PC-3 (cell line): ENCODE measurements around the gene ZNF326. TPM values are rescaled to one million over a fixed set of nuclear protein-coding genes. Genes with fewer than 3 reads are reported as not detected.

Experiments used
- ATAC-seq: fragments of 200-7000 bp; cut with Tn5 transposase; 2 replicates; pipeline ENCODE4 v1.9.1; 2020; ENCODE audit warnings: mild to moderate bottlenecking, moderate library complexity
- BruUV-seq: library from RNA; stranded (reverse); fragments of 400-500 nt; replicated peaks from 2 replicates; lab custom pipeline; 2021; lab: Mats Ljungman, UMichigan
- CTCF ChIA-PET: fragments of 300-600 bp; sonication (Branson Sonifier 250); formaldehyde crosslinking; loops from one replicate; lab custom pipeline; 2022; ENCODE audit warnings: antibody characterized with exemption; lab: Charles Lee
- POLR2A ChIA-PET: fragments of 300-600 bp; sonication (Branson Sonifier 250); formaldehyde crosslinking; loops from one replicate; lab custom pipeline; 2022; ENCODE audit warnings: antibody characterized with exemption; ENCODE audit not compliant: unreplicated experiment; lab: Charles Lee
- DNase-seq: peaks from one replicate; pipeline ENCODE4 v3.0.0-alpha.2; 2015
- H2AFZ ChIP-seq: fragments of 300-600 bp; sonication (generic); 2 replicates; pipeline ENCODE4 v1.6.0; 2016; ENCODE audit warnings: antibody characterized with exemption, low read length
- H3F3A ChIP-seq: fragments of 300-600 bp; sonication (generic); one replicate; pipeline ENCODE4 v1.6.0; 2017; ENCODE audit warnings: antibody characterized with exemption, low read length, control low read depth, mild to moderate bottlenecking; ENCODE audit not compliant: unreplicated experiment
- H3K27ac ChIP-seq: fragments of 300-600 bp; sonication (generic); 2 replicates; pipeline ENCODE4 v1.5.1; 2016; ENCODE audit warnings: mild to moderate bottlenecking, low read length
- H3K27me3 ChIP-seq: fragments of 300-600 bp; sonication (generic); 2 replicates; pipeline ENCODE4 v1.6.1; 2016; ENCODE audit warnings: low read length, mixed read lengths
- H3K36me3 ChIP-seq: fragments of 300-600 bp; sonication (generic); 2 replicates; pipeline ENCODE4 v1.6.1; 2016; ENCODE audit warnings: low read depth, mixed run types, low read length, mixed read lengths
- H3K4me1 ChIP-seq: fragments of 300-600 bp; sonication (generic); 2 replicates; pipeline ENCODE4 v1.5.1; 2016; ENCODE audit warnings: low read length; ENCODE audit not compliant: insufficient read depth
- H3K4me2 ChIP-seq: fragments of 300-600 bp; sonication (generic); 2 replicates; pipeline ENCODE4 v1.6.0; 2016; ENCODE audit warnings: low read length
- H3K4me3 ChIP-seq: fragments of 300-600 bp; sonication (generic); 2 replicates; pipeline ENCODE4 v1.5.1; 2016; ENCODE audit warnings: mild to moderate bottlenecking, low read length, mixed read lengths
- H3K79me2 ChIP-seq: fragments of 300-600 bp; sonication (generic); 2 replicates; pipeline ENCODE4 v1.6.1; 2017; ENCODE audit warnings: low read length, mixed read lengths
- H3K9ac ChIP-seq: fragments of 300-600 bp; sonication (generic); 2 replicates; pipeline ENCODE4 v1.6.0; 2016; ENCODE audit warnings: mild to moderate bottlenecking, low read length
- H3K9me2 ChIP-seq: fragments of 300-600 bp; sonication (generic); replicated peaks from 2 replicates; pipeline ENCODE4 v1.6.1; 2016; ENCODE audit warnings: mixed run types, low read length, mixed read lengths
- H3K9me3 ChIP-seq: fragments of 300-600 bp; sonication (generic); 2 replicates; pipeline ENCODE4 v1.6.1; 2016; ENCODE audit warnings: low read length, mixed read lengths
- H4K20me1 ChIP-seq: fragments of 300-600 bp; sonication (generic); 2 replicates; pipeline ENCODE4 v1.6.1; 2016; ENCODE audit warnings: low read length, mixed read lengths
- EZH2 ChIP-seq: fragments of 300-600 bp; sonication (generic); IDR thresholded peaks from one replicate; pipeline ENCODE4 v1.6.1; 2017; ENCODE audit warnings: antibody characterized with exemption, mild to moderate bottlenecking, low read length; ENCODE audit not compliant: unreplicated experiment
- EZH2phosphoT487 ChIP-seq: fragments of 300-600 bp; sonication (generic); IDR thresholded peaks from 2 replicates; pipeline ENCODE4 v1.6.1; 2018; ENCODE audit warnings: mild to moderate bottlenecking, antibody characterized with exemption, low read length, borderline replicate concordance
- intact Hi-C: fragments of 100-400 bp; cut with micrococcal nuclease; formaldehyde crosslinking; loops from 2 replicates; pipeline ENCODE4 v1.9.0; 2023
- total RNA-seq: library from RNA; depleted of rRNA; stranded (reverse); fragments of >200 nt; gene quantifications from 2 replicates; pipeline ENCODE4 v1.2.3, GENCODE V29; 2014
- TF ChIP-seq, protein P1 (sequence below): fragments of 300-600 bp; sonication (generic); conservative IDR thresholded peaks from 2 replicates; pipeline ENCODE4 v1.5.1; 2017; ENCODE audit warnings: antibody characterized with exemption, low read depth, mild to moderate bottlenecking, low read length

Gene ZNF326
- total RNA-seq, 1 experiment from 2014 or later: 7.2 TPM

DNA sequence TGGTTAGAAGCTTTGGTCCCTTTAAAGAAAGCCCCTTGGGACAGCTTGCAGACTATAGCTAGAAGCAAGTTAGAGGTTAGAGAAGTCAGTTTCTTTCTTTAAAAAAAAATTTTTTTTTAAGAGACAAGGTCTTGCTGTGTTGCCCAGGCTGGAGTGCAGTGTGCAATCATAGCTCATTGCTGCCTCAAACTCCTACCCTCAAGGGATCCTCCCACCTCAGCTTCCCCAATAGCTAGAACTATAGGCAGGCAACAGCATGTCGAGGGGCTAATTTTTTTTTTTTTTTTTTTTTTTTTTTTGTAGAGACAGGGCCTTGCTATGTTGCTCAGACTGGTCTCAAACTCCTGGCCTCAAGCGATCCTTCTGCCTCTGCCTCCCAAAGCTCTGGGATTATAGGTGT lies 44.2 kb upstream of the ZNF326 start:
- no peaks in the 10 kb centered on the region for H3K9me3 ChIP-seq
- intact Hi-C loops: loop anchor here (5.0 kb wide), 2 partner anchors 43 to 63 kb away; no protein-coding TSS in a partner anchor
- no TSS peak for BruUV-seq
- CTCF ChIA-PET: no interaction called here
- no peak overlapping the region for H3K27ac ChIP-seq
- H3K4me3 ChIP-seq: no peak overlapping the region
- ATAC-seq (no peak), DNase-seq (no peak)
- no peaks in the 10 kb centered on the region for H3K36me3 ChIP-seq
- H4K20me1 ChIP-seq: no peaks in the 10 kb centered on the region
- H3K4me2 ChIP-seq: no peak overlapping the region
- H2AFZ ChIP-seq: no peak overlapping the region
- H3K4me1 ChIP-seq: peaks cover 37% of the 10 kb centered on the region
- POLR2A ChIA-PET: no interaction called here
- H3K9me2 ChIP-seq: no peaks in the 10 kb centered on the region
- no peak overlapping the region for H3K9ac ChIP-seq
- no peaks in the 10 kb centered on the region for H3K27me3 ChIP-seq
- H3F3A ChIP-seq: no peaks in the 10 kb centered on the region
- TF ChIP-seq EZH2phosphoT487: no peak
- no peak for TF ChIP-seq EZH2
- TF ChIP-seq, protein P1, sequence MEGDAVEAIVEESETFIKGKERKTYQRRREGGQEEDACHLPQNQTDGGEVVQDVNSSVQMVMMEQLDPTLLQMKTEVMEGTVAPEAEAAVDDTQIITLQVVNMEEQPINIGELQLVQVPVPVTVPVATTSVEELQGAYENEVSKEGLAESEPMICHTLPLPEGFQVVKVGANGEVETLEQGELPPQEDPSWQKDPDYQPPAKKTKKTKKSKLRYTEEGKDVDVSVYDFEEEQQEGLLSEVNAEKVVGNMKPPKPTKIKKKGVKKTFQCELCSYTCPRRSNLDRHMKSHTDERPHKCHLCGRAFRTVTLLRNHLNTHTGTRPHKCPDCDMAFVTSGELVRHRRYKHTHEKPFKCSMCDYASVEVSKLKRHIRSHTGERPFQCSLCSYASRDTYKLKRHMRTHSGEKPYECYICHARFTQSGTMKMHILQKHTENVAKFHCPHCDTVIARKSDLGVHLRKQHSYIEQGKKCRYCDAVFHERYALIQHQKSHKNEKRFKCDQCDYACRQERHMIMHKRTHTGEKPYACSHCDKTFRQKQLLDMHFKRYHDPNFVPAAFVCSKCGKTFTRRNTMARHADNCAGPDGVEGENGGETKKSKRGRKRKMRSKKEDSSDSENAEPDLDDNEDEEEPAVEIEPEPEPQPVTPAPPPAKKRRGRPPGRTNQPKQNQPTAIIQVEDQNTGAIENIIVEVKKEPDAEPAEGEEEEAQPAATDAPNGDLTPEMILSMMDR: no peak
- H3K79me2 ChIP-seq: no peaks in the 10 kb centered on the region

DNA sequence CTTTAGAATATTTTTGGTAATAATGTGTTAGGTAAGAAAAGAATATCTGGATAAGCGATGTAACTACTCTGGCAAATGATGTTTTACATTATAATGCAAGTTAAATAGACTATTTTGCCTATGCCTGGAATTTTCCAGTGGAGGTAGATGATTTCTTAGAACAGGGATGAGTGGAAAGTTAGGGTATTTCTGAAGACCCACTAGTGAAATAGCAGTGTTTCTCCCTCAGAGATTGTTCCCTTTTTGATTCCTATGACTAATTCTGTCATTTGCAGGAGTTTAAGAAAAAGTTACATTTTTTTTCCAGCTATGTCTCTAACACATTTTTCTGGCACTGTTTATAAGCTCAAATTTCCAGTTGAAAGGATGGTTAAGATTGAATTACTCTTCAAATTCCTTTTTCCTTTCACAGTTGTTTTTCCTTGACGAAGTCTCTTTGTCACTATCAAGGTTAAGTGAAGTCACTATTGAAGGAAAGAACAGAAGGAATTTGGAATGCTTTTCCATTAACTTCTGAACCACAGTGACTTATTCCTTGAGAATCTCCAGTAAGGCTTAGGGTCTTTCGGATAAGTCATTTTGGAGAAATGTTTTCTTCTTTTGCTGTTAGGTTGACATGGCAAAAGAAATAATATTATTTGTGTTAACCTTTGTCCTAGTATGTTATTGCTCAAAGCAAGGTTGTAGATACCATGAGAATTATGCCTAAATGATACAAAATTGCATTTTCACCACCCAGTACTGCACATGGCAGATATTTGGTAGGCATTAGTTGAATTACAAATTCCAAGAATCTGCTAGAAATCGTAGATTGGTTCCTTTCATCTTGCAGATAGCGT lies 42.9 kb upstream of the ZNF326 start:
- H3K27ac ChIP-seq: peak overlapping the region; percentile 78
- H4K20me1 ChIP-seq: no peaks in the 10 kb centered on the region
- TF ChIP-seq, protein P1: no peak
- TF ChIP-seq EZH2 (no peak), EZH2phosphoT487 (no peak)
- H3K4me2 ChIP-seq: no peak overlapping the region
- H3K36me3 ChIP-seq: no peaks in the 10 kb centered on the region
- peaks cover 32% of the 10 kb centered on the region for H3K4me1 ChIP-seq
- no TSS peak for BruUV-seq
- no peaks in the 10 kb centered on the region for H3K27me3 ChIP-seq
- intact Hi-C loops: loop anchor here (2.0 to 5.0 kb wide), 3 partner anchors 45 to 109 kb away; no protein-coding TSS in a partner anchor
- no peaks in the 10 kb centered on the region for H3K9me3 ChIP-seq
- H3K4me3 ChIP-seq: no peak overlapping the region
- no peak overlapping the region for H2AFZ ChIP-seq
- ChIA-PET CTCF (interaction anchor here (0.7 kb wide), 1 partner anchor 43 kb away, joined by 4 read pairs; no protein-coding TSS in a partner anchor), POLR2A (interaction anchor here (0.5 kb wide), 1 partner anchor 109 kb away, joined by 7 read pairs; no protein-coding TSS in a partner anchor)
- DNase-seq (peak; percentile 22), ATAC-seq (no peak)
- H3K9me2 ChIP-seq: no peaks in the 10 kb centered on the region
- H3K9ac ChIP-seq: no peak overlapping the region
- no peaks in the 10 kb centered on the region for H3F3A ChIP-seq
- no peaks in the 10 kb centered on the region for H3K79me2 ChIP-seq
